Right lobe of liver (tissue), 4 donors: Measurements from ENCODE around the gene EXD3.

Source experiments
- CTCF ChIP-seq, 4 donors: fragments of 200-600 bp in 3 of 4; fragments of 450-650 bp in 1 of 4; IDR thresholded peaks; one replicate each; pipeline versions ENCODE4 v1.5.1 to v1.8.0; 2016 to 2022; ENCODE audit warnings: antibody characterized with exemption in 4 of 4, mild to moderate bottlenecking in 2 of 4
- POLR2A ChIP-seq: fragments of 450-650 bp; IDR thresholded peaks from one replicate; pipeline ENCODE4 v1.6.1; 2017; ENCODE audit warnings: antibody characterized with exemption, mild to moderate bottlenecking
- donor health status: DM: no; HTN: no; CAD: no.
- donor health status: DM: no; HTN: no; CAD: no.
- donor health status: DM: no; HTN: yes; CAD: no.

GRCh38 chr9:137391411-137391754 is 31.6 kb downstream of the EXD3 start:
- no peak for TF ChIP-seq CTCF (IDR thresholded peaks at IDR 0.05)
- no peak for TF ChIP-seq POLR2A
